Neural cell (in vitro differentiated cells): ENCODE measurements around the gene UQCC3.

Experiments
- EP300 ChIP-seq: fragments of 450-650 bp; conservative IDR thresholded peaks from 2 replicates; pipeline ENCODE4 v1.6.1; 2014; ENCODE audit warnings: antibody characterized with exemption, mild to moderate bottlenecking, moderate library complexity; ENCODE audit not compliant: poor library complexity, severe bottlenecking
- EZH2 ChIP-seq: fragments of 200-600, 300-800 bp; shearing (Covaris generic), sonication (generic); IDR thresholded peaks from 2 replicates; pipeline ENCODE4 v1.6.1; 2014; ENCODE audit warnings: antibody characterized with exemption, low read length, borderline replicate concordance, mild to moderate bottlenecking; ENCODE audit not compliant: insufficient read depth, poor library complexity, severe bottlenecking
- POLR2AphosphoS5 ChIP-seq: IDR thresholded peaks from 2 replicates; pipeline ENCODE4 v1.6.1; 2012
- RAD21 ChIP-seq: fragments of 450-650 bp; conservative IDR thresholded peaks from 2 replicates; pipeline ENCODE4 v1.6.1; 2014; ENCODE audit warnings: antibody characterized with exemption, mild to moderate bottlenecking, moderate library complexity
- TAF1 ChIP-seq: IDR thresholded peaks from 2 replicates; pipeline ENCODE4 v1.6.1; 2012; ENCODE audit warnings: low read depth
- TF ChIP-seq, protein P1 (sequence below): fragments of 450-650 bp; IDR thresholded peaks from 2 replicates; pipeline ENCODE4 v1.5.1; 2014; ENCODE audit warnings: antibody characterized with exemption, mild to moderate bottlenecking, moderate library complexity; ENCODE audit not compliant: poor library complexity, severe bottlenecking
- TF ChIP-seq, protein P2 (sequence below): IDR thresholded peaks from 2 replicates; pipeline ENCODE4 v1.6.1; 2012; ENCODE audit warnings: borderline replicate concordance

- TF ChIP-seq, protein P1, sequence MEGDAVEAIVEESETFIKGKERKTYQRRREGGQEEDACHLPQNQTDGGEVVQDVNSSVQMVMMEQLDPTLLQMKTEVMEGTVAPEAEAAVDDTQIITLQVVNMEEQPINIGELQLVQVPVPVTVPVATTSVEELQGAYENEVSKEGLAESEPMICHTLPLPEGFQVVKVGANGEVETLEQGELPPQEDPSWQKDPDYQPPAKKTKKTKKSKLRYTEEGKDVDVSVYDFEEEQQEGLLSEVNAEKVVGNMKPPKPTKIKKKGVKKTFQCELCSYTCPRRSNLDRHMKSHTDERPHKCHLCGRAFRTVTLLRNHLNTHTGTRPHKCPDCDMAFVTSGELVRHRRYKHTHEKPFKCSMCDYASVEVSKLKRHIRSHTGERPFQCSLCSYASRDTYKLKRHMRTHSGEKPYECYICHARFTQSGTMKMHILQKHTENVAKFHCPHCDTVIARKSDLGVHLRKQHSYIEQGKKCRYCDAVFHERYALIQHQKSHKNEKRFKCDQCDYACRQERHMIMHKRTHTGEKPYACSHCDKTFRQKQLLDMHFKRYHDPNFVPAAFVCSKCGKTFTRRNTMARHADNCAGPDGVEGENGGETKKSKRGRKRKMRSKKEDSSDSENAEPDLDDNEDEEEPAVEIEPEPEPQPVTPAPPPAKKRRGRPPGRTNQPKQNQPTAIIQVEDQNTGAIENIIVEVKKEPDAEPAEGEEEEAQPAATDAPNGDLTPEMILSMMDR = no peak
- TF ChIP-seq EZH2 (no peak), EP300 (no peak), RAD21 (no peak), POLR2AphosphoS5 (no peak), TAF1 (no peak)
- TF ChIP-seq, protein P2, sequence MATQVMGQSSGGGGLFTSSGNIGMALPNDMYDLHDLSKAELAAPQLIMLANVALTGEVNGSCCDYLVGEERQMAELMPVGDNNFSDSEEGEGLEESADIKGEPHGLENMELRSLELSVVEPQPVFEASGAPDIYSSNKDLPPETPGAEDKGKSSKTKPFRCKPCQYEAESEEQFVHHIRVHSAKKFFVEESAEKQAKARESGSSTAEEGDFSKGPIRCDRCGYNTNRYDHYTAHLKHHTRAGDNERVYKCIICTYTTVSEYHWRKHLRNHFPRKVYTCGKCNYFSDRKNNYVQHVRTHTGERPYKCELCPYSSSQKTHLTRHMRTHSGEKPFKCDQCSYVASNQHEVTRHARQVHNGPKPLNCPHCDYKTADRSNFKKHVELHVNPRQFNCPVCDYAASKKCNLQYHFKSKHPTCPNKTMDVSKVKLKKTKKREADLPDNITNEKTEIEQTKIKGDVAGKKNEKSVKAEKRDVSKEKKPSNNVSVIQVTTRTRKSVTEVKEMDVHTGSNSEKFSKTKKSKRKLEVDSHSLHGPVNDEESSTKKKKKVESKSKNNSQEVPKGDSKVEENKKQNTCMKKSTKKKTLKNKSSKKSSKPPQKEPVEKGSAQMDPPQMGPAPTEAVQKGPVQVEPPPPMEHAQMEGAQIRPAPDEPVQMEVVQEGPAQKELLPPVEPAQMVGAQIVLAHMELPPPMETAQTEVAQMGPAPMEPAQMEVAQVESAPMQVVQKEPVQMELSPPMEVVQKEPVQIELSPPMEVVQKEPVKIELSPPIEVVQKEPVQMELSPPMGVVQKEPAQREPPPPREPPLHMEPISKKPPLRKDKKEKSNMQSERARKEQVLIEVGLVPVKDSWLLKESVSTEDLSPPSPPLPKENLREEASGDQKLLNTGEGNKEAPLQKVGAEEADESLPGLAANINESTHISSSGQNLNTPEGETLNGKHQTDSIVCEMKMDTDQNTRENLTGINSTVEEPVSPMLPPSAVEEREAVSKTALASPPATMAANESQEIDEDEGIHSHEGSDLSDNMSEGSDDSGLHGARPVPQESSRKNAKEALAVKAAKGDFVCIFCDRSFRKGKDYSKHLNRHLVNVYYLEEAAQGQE = no peak
Measured at GRCh38 chr11:62656796-62657429, 14.6 kb upstream of the UQCC3 start.
